ENCODE measurements around the gene SINHCAF.

SINHCAF gene

GRCh38 chr12:31233061-31233730 is 92.8 kb downstream of the SINHCAF start:
- DNase-seq (ENCODE audit: low spot score): no peak

DNA sequence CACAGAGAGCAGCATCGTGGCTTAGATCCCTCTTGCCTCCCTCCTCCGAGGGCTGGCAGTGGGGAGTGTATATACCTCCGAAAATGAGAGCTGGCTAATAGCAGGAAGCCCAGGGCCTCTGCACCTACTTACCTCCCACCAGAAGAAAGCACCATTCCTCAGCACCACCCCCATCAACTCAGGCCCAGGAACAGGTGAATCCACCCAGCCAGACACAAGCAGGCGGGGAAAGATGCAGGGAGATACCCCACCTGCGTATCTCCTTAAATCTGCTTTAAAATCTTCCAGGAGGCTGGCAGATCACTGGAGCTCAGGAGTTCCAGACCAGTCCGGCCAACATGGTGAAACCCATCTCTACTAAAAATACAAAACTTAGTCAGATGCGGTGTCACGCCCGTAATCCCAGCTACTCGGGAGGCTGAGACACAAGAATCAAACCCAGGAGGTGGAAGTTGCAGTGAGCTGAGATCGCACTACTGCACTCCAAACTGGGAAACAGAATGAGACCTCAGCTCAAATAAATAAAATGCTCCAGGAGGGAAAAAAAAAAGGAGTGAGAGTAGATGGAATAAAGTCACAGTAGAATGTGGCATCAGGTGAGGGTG is 93.5 kb downstream of the SINHCAF start:
- DNase-seq (ENCODE audit: low spot score): no peak

- DNase-seq (ENCODE audit: low spot score): peak; percentile 25
Measured at GRCh38 chr12:31231611-31232360, 94.2 kb downstream of the SINHCAF start.

Data from kidney tubule cell (primary cell).